Left kidney (tissue), 2 donors: Measurements from ENCODE around the gene PHC2. TPM values are rescaled to one million over a fixed set of nuclear protein-coding genes. Genes with fewer than 3 reads are reported as not detected.

ENCODE experiments used
- DNase-seq: peaks from one replicate; pipeline ENCODE4 v3.0.0-alpha.2; 2013
- polyA plus RNA-seq: library from polyadenylated mRNA; unstranded; fragments of 120-200 nt; gene quantifications from one replicate; pipeline ENCODE4 v1.2.1, GENCODE V29; 2013; ENCODE audit not compliant: insufficient read length

PHC2 gene
- polyA plus RNA-seq, 1 donor, result 103 TPM

GRCh38 chr1:33391343-33392078 lies 39.4 kb downstream of the PHC2 start:
- no peak for DNase-seq

- no peak for DNase-seq
These were observed 40.4 kb downstream of the PHC2 start for GRCh38 chr1:33390542-33390941.

- DNase-seq, result no peak
These were observed 41.8 kb downstream of the PHC2 start for GRCh38 chr1:33388805-33389771.

- DNase-seq, result no peak
These were observed 43.3 kb downstream of the PHC2 start for GRCh38 chr1:33387625-33388024.

- no peak for DNase-seq
These were observed 45.6 kb downstream of the PHC2 start for GRCh38 chr1:33385251-33385650.

GRCh38 chr1:33384040-33384812 lies 46.7 kb downstream of the PHC2 start:
- DNase-seq, result no peak

GRCh38 chr1:33383489-33383888 lies 47.4 kb downstream of the PHC2 start:
- no peak for DNase-seq

GRCh38 chr1:33382661-33383415 lies 48.1 kb downstream of the PHC2 start:
- DNase-seq, result no peak

GRCh38 chr1:33381977-33382376 lies 48.9 kb downstream of the PHC2 start:
- DNase-seq, result no peak

GRCh38 chr1:33380811-33381210 lies 50.1 kb downstream of the PHC2 start:
- no peak for DNase-seq

GRCh38 chr1:33379631-33380354 lies 51.1 kb downstream of the PHC2 start:
- no peak for DNase-seq

GRCh38 chr1:33378976-33379375 lies 51.9 kb downstream of the PHC2 start:
- no peak for DNase-seq

- DNase-seq, result no peak
These were observed 52.4 kb downstream of the PHC2 start for GRCh38 chr1:33378524-33378923.

GRCh38 chr1:33377756-33378155 lies 53.1 kb downstream of the PHC2 start:
- DNase-seq, result no peak

GRCh38 chr1:33377013-33377412 lies 53.9 kb downstream of the PHC2 start:
- no peak for DNase-seq

GRCh38 chr1:33375316-33375715 lies 55.6 kb downstream of the PHC2 start:
- DNase-seq, result no peak

- DNase-seq, result no peak
These were observed 56.4 kb downstream of the PHC2 start for GRCh38 chr1:33374336-33375105.

GRCh38 chr1:33373606-33374005 lies 57.3 kb downstream of the PHC2 start:
- no peak for DNase-seq

GRCh38 chr1:33372677-33373076 lies 58.2 kb downstream of the PHC2 start:
- DNase-seq, result no peak

- no peak for DNase-seq
These were observed 58.7 kb downstream of the PHC2 start for GRCh38 chr1:33372162-33372561.
